ENCODE results near the gene WDFY4. TPM values are rescaled to one million over a fixed set of nuclear protein-coding genes. Genes with fewer than 3 reads are reported as not detected.

Gene WDFY4
- total RNA-seq, 1 experiment from 2014 or later: not detected

GRCh38 chr10:48707472-48707871 lies 22.8 kb downstream of the WDFY4 start:
- no peak overlapping the region for H3K27ac Mint-ChIP-seq
- H3K23me2 ChIP-seq (ENCODE audit: insufficient read length, low read depth, low read length, poor library complexity, severe bottlenecking): no peaks in the 10 kb centered on the region
- no peak overlapping the region for H2AFZ ChIP-seq (ENCODE audit: low read length)
- no peak overlapping the region for H2BK120ac ChIP-seq (ENCODE audit: low read depth, low read length, poor library complexity, severe bottlenecking)
- H3K23ac ChIP-seq (ENCODE audit: insufficient read length, low read depth, low read length): no peak overlapping the region
- no peak overlapping the region for H4K5ac ChIP-seq (ENCODE audit: insufficient read length, low read depth, low read length)
- H2AK5ac ChIP-seq (ENCODE audit: insufficient read length, low read length): no peak overlapping the region
- H3K4me1 ChIP-seq (ENCODE audit: insufficient read depth, low read length): no peaks in the 10 kb centered on the region
- no peak overlapping the region for H4K8ac ChIP-seq (replicated peaks; ENCODE audit: insufficient read length, low read depth, low read length)
- H3K27ac ChIP-seq (ENCODE audit: insufficient read length, low read depth, low read length): no peak overlapping the region
- no peak overlapping the region for H2BK15ac ChIP-seq (ENCODE audit: low read depth, low read length)
- H3K9me3 ChIP-seq (ENCODE audit: control insufficient read depth, low read depth, low read length): no peaks in the 10 kb centered on the region
- H4K91ac ChIP-seq (ENCODE audit: insufficient read length, low read depth, low read length): no peak overlapping the region
- H3K36me3 Mint-ChIP-seq (ENCODE audit: insufficient read depth in 1 of 3, low read depth in 3 of 3): no peaks in the 10 kb centered on the region
- no peaks in the 10 kb centered on the region for H3K27me3 ChIP-seq (ENCODE audit: insufficient read depth, low read length)
- H3K14ac ChIP-seq (ENCODE audit: insufficient read depth, low read length): no peak overlapping the region
- H3K4me3 Mint-ChIP-seq: no peak overlapping the region; a peak in 1 of 5 replicates
- peaks cover 8% of the 10 kb centered on the region for H3K27me3 Mint-ChIP-seq (ENCODE audit: low read depth)
- WGBS (ENCODE audit: extremely low coverage, insufficient read length, low lambda C conversion rate): no CpG with 5 or more reads among the region's 2 CpGs
- H2BK5ac ChIP-seq (ENCODE audit: insufficient read length, low read length): no peak overlapping the region
- no peak overlapping the region for H3T11ph ChIP-seq (ENCODE audit: low read length)
- H3K56ac ChIP-seq (ENCODE audit: insufficient read length, low read depth, low read length): no peak overlapping the region
- H3K79me2 ChIP-seq (ENCODE audit: insufficient read depth, low read length): no peaks in the 10 kb centered on the region
- no peak overlapping the region for H2BK12ac ChIP-seq (ENCODE audit: insufficient read length, low read depth, low read length)
- TF ChIP-seq CTCF (conservative IDR thresholded peaks at IDR 0.05): no peak
- DNase-seq: no peak
- no peak overlapping the region for H3K18ac ChIP-seq (ENCODE audit: insufficient read length, low read depth, low read length)
- H3K79me1 ChIP-seq (ENCODE audit: insufficient read depth, low read depth, low read length, poor library complexity, severe bottlenecking): no peaks in the 10 kb centered on the region
- H3K4me2 ChIP-seq (ENCODE audit: insufficient read depth, insufficient read length, low read length): no peak overlapping the region
- H3K9ac ChIP-seq (ENCODE audit: extremely low read depth, insufficient read length, low read length): no peak overlapping the region
- peaks cover 11 to 13% of the 10 kb centered on the region in 2 experiments; a peak in 3 of 4 replicates for H3K4me1 Mint-ChIP-seq
- H2BK20ac ChIP-seq (ENCODE audit: low read depth, low read length, poor library complexity, severe bottlenecking): no peak overlapping the region
- no peaks in the 10 kb centered on the region for H3K9me3 Mint-ChIP-seq
- no peak overlapping the region for H3K4ac ChIP-seq (ENCODE audit: low read depth, low read length)
- H4K20me1 ChIP-seq (ENCODE audit: control insufficient read depth, insufficient read depth, insufficient read length): no peaks in the 10 kb centered on the region

All from H9 (cell line).